AG20443 (cell line): Measurements from ENCODE around the gene FANCC.

Experiments used
- DNase-seq: peaks from one replicate; pipeline ENCODE4 v3.0.0; 2012; ENCODE audit warnings: low spot score, mixed read lengths

Gene FANCC

GRCh38 chr9:95317119-95317892, at the start of gene FANCC:
FANCC (minus strand) TSS chr9:95317709; CDS start chr9:95249291, 68,418 bp downstream.
- DNase-seq = peak; percentile 98

GRCh38 chr9:95366731-95367325, 49.3 kb upstream of the FANCC start:
- no peak for DNase-seq

GRCh38 chr9:95365766-95366165, 48.3 kb upstream of the FANCC start:
- no peak for DNase-seq

- DNase-seq = no peak
Measured at GRCh38 chr9:95363051-95363841, 45.7 kb upstream of the FANCC start.

GRCh38 chr9:95360866-95361265, 43.4 kb upstream of the FANCC start:
- no peak for DNase-seq

GRCh38 chr9:95357316-95357715, 39.8 kb upstream of the FANCC start:
- DNase-seq = no peak

- no peak for DNase-seq
Measured at GRCh38 chr9:95355500-95355899, 38.0 kb upstream of the FANCC start.

GRCh38 chr9:95351051-95351450, 33.5 kb upstream of the FANCC start:
- DNase-seq = no peak

GRCh38 chr9:95350266-95350665, 32.8 kb upstream of the FANCC start:
- DNase-seq = no peak

GRCh38 chr9:95349091-95350038, 31.9 kb upstream of the FANCC start:
- peak; percentile 35 for DNase-seq

- no peak for DNase-seq
Measured at GRCh38 chr9:95346021-95346420, 28.5 kb upstream of the FANCC start.

GRCh38 chr9:95344735-95345325, 27.3 kb upstream of the FANCC start:
- no peak for DNase-seq

GRCh38 chr9:95343725-95344287, 26.3 kb upstream of the FANCC start:
- DNase-seq = no peak

- DNase-seq = no peak
Measured at GRCh38 chr9:95342571-95342970, 25.1 kb upstream of the FANCC start.

- peak; percentile 23 for DNase-seq
Measured at GRCh38 chr9:95341293-95341962, 23.9 kb upstream of the FANCC start.

- DNase-seq = no peak
Measured at GRCh38 chr9:95338243-95338642, 20.7 kb upstream of the FANCC start.

- peak; percentile 32 for DNase-seq
Measured at GRCh38 chr9:95336281-95336680, 18.8 kb upstream of the FANCC start.

- no peak for DNase-seq
Measured at GRCh38 chr9:95333426-95333825, 15.9 kb upstream of the FANCC start.

- no peak for DNase-seq
Measured at GRCh38 chr9:95332860-95333259, 15.4 kb upstream of the FANCC start.

- DNase-seq = no peak
Measured at GRCh38 chr9:95330720-95331404, 13.4 kb upstream of the FANCC start.
